Renal cortical epithelial cell (primary cell): ENCODE data around the gene MBP. TPM values are rescaled to one million over a fixed set of nuclear protein-coding genes. Genes with fewer than 3 reads are reported as not detected.

Source experiments
- DNase-seq: peaks from one replicate; pipeline ENCODE4 v3.0.0-alpha.2; 2011; ENCODE audit warnings: low read depth
- total RNA-seq: library from RNA; depleted of rRNA; stranded (reverse); fragments of >200 nt; gene quantifications from 2 replicates; pipeline ENCODE4 v1.2.3, GENCODE V29; 2014

Gene MBP
- total RNA-seq, 1 donor from 2014 or later, result 28.8 TPM

DNA sequence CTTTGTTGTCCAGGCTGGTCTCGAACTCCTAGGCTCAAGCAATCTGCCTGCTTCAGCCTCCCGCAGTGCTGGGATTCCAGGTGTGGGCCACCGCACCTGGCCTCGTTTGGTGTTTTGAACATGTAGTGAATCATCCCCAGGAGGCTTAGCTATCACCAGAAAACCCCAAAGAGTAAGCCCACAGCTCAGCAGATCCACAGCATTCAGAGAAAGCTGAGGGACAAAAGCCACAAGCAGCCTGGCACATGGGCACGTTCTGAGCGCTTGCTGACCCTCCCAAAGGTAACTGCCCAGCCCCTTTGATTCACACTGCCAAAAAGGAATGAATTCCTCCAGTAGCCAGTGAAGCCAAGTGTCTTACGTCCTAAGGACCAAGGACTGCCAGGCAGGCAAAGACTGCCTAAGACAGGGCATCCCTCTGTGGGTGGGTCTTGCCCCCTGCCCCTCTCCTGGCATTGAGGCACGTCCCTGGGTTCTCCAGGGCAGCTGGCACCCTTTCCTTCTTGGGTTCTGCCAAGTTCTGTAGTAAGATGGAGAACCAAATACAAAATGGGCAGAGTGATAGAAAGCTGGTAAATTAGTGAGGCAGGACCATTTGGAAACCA is 31.7 kb downstream of the MBP start:
- no peak for DNase-seq

GRCh38 chr18:77099485-77100370 is 32.9 kb downstream of the MBP start:
- no peak for DNase-seq

DNA sequence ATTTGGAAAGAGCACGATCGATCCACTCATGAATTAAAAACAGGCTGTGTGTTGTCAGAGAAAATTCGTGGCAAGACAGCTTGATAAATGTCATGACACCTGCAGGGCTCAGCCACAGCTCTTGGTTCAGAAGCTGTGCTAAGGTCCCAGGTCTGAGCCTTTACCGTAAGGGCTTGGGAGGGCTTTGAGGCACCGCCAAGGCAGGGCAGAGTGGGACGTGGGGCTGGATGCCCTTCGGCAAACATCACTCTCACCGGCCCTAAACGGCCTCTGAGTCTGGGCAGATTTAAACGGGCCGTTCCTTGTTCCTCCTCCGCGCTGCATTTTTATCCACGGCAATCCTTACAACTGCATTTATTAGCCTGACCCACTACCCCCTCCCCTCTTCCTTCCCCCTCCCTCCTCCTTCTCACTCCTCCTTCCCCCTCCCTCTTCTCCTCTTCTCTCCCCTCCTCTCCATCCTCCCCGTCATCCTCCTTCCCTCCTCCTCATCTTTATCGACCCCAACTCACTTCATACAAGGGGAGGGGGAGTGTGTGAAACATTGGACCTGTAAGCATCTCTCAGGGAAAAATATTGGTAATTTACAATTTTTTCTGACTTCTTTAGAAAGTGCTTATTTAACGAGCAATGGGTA is 33.9 kb downstream of the MBP start:
- DNase-seq, result no peak

DNA sequence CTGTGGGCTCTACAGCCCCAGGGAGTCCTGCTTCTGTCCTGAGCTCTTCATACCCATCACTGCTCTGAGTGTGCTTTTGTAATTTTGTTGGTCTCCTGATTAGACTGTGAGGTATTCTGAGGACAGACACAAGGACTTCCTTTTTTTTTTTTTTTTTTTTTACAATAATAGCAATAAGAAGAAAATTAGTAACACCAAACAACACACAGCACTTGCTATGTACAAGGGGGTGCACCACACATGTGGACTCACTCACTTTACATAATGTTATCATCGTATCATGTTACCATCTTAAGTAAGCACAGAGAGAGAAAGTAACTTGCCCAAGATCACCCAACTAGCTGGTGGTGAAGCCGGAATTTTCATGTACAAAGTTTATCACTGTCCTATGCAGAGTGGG is 34.6 kb downstream of the MBP start:
- DNase-seq, result no peak

DNA sequence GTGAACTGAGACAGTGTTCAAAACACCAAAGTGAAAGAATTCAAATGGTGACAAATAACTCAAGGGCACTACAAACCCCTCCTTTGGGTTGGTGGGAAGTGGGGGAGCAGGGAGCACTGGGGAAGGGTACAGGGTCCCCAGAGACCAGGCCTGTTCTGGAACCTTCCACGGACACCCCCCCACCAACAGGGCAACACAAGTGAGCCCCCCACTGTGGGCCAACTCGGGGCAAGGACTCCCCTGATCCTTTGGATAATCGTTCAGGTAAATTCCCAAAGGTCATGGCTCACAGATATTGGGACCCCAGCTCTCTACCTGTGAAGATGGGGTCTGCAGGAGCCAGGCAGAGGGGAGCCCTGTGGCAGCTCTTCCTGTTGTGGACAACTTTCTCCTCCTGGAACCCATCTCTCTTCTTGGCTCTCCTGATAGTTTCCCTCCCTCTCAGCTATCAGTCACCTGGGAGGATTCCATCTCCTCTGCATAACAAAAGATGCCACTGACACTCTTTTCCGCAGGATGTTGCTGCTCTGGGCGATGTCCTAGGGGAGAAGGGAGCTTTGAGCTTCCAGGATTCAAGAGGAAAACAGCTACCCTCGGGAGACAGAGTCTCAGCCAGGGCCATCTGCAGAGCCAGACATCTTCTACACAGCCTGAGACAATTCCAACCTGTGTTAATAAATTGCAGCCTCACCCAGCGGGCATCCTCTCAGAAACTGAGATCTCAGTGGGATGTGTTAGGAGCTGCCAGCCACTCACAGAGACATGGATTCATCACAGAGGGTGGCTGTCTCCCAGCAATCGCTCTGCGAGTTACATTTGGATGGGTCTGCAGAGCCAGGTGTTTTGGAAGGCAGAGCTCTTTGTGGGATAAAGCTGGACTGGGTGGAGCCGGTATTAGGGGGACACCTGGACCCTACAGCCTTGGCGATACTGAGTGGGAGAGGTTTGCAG is 35.4 kb downstream of the MBP start:
- DNase-seq, result no peak

GRCh38 chr18:77095391-77096371 is 36.9 kb downstream of the MBP start:
- no peak for DNase-seq

DNA sequence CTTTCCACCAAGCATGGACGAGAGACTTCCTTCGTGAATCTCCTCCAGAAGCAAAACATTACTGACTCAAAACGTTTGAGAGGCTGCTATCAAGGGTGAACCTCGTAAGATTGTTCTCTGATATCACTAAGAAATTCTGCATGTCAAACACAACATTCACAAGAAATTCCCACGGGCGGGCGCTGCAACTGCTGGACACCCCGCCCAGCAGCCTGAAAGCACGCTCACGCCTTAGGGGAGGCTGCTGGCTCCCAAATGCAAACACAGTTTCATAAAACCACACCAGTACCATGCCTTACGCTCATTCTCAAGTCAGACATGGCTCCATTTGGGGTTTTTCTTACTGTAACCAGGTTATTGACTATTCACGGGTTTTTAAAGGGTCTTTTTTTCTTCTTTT is 39.0 kb downstream of the MBP start:
- no peak for DNase-seq

- DNase-seq, result no peak
Observed at GRCh38 chr18:77093067-77093430, 39.5 kb downstream of the MBP start.

- no peak for DNase-seq
Observed at GRCh38 chr18:77092104-77093066, 40.2 kb downstream of the MBP start.

- no peak for DNase-seq
Observed at GRCh38 chr18:77091366-77091765, 41.2 kb downstream of the MBP start.

DNA sequence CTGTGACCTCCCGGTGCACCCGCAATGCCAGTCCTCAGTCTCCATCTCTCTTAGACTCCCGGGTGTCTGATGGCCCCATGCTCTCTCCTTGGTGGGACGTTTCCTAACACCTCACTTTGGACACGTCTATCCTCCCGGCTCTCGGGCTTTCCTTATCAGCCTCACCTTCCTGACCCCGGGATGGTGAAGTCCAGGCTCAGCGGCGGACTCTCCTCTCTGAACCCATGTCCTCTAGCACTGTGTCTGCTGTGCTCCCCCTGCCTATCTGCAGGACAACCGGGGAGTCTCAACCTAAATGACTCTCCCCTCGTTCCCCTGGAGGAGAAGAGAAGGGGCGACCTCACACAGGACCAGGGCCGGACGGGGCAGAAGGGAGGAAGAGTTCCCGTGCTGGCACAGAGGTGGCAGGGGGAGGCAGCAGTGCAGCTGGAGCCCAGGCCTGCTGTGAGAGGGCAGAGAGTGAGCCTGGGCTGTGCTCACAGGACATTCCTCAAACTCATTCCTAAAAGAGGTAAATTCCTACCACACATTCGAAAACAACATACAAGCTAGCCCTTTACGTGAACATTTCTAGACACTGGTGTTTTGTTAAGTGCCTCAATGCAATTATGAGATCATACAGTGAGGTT is 41.9 kb downstream of the MBP start:
- DNase-seq, result peak; percentile 27

DNA sequence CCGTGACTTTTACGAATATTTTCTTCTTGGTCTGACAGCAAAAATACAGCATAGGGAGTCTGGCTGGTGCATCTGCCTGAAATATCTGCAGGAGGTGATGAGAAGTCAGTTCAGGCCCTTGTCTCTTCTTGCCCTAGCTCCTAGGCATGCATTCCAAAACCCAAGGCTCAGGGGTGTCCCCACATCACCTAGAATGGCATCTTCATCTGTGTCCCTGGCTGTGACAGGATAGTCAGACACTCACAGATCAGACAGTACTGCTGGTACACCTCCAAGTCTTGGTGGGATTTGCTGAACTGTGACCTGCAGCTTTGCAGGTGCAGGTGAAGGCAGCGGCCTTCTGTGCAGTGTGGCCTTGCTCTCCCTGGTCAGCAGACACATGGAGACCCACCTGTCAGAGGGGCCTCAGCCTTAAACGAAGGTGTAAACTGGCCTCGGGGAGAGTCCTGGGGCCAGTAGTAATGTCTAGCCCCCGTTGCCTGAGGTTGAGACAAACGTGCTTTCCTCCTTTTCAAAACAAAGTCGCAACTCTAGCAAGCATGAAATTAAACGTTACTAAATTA is 42.8 kb downstream of the MBP start:
- no peak for DNase-seq

DNA sequence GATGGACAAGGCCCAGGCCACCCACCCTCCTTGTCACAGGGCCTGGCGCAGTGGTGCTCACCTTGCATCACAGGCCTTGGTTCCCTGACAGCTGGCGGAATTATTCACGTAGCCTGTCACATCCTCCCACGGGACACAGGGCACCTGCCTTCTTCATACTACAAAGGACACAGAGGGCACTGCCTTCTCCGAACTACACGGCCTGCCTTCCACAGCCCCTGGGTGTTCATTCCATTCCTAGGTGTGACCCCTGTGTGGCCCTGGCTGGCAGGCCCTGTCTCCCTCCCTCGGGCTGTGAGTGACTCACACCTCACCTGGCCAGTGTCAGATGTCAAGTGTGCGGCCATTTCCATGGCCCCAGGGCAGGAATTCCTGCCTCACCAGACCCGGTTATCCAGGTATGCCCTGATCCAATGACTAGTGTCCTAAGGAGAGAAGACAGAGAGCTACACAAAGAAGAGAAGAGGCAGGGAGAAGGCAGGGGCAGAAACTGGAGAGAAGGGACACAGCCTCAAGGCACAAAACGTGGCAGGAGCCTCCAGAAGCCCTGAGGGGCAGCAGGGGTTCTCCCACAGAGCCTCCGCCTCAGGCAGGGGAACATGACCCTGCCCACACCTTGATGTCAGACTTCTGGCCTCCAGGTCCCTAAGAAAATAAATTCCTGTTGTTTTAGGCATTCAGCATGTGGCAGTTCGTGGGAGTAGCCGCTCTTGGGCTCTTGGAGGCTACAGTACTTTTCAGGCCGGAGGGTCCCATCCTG is 43.4 kb downstream of the MBP start:
- DNase-seq, result peak; percentile 76

DNA sequence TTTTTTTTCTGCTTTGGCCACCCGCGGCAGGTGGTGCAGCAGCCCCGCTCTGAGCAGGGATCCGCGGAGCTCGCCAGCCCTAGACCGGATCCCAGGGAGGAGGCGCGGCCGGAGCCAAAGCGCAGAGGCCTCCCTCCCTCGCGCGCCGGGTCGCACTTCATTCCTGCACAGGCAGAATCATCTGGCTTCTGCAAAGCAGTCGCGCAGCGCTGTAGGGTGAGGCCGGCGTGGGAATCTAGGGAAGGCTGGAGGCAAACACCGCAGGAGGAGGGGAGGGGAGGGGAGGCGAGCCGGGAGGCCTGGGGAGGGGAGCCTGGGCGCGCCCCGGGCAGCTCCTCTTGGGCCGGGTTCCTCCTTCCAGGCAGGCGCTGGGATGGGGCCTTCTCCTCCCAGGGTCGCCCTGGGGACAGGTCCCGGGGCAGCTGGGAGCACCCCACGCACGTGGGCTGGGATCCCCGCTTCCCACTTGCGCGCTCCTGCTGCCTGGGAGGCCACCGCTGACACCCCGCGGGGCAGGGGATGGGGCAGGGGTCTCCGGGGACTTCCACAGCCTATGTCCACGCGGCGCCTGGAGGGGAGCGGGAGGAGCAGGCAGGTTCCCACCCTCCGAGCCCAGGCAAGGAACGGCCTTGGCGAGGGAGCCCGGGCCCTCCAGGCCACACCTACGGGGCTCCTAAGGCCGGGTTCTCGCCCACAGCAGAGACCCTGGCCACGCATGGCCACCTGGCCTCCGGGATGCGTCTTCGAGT is 45.0 kb downstream of the MBP start:
- DNase-seq, result no peak

- no peak for DNase-seq
Observed at GRCh38 chr18:77086656-77087392, 45.8 kb downstream of the MBP start.

GRCh38 chr18:77086034-77086433 is 46.5 kb downstream of the MBP start:
- DNase-seq, result peak; percentile 86

DNA sequence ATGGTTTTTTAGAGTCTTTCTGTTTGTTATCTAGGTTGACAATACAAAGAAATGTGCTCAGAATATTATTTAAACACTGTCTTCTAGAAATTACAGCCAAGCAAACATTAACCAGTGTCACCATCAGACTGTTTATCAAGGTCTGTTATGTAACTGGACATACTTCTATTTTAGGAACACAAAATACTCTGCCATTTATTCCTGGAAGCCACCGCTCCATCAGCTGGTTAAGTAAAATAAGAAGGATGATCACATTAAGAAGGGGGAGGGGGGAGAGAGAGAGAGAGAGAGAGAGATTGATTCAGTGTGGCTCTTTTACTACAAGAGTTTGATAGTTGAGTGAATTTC is 47.9 kb downstream of the MBP start:
- no peak for DNase-seq
